Neural cell (in vitro differentiated cells): ENCODE data around the gene SBSN.

ENCODE experiments used
- MXI1 ChIP-seq: fragments of 450-650 bp; conservative IDR thresholded peaks from 2 replicates; pipeline ENCODE4 v1.6.1; 2014; ENCODE audit warnings: antibody characterized with exemption, mild to moderate bottlenecking; ENCODE audit not compliant: poor library complexity, severe bottlenecking
- SMC3 ChIP-seq: fragments of 450-650 bp; conservative IDR thresholded peaks from 2 replicates; pipeline ENCODE4 v1.6.1; 2014; ENCODE audit warnings: antibody characterized with exemption, mild to moderate bottlenecking, moderate library complexity; ENCODE audit not compliant: poor library complexity
- TF ChIP-seq, protein P1 (sequence below): fragments of 450-650 bp; IDR thresholded peaks from 2 replicates; pipeline ENCODE4 v1.5.1; 2014; ENCODE audit warnings: antibody characterized with exemption, mild to moderate bottlenecking, moderate library complexity; ENCODE audit not compliant: poor library complexity, severe bottlenecking

GRCh38 chr19:35502751-35503150, 25.4 kb downstream of the SBSN start:
- TF ChIP-seq, protein P1, sequence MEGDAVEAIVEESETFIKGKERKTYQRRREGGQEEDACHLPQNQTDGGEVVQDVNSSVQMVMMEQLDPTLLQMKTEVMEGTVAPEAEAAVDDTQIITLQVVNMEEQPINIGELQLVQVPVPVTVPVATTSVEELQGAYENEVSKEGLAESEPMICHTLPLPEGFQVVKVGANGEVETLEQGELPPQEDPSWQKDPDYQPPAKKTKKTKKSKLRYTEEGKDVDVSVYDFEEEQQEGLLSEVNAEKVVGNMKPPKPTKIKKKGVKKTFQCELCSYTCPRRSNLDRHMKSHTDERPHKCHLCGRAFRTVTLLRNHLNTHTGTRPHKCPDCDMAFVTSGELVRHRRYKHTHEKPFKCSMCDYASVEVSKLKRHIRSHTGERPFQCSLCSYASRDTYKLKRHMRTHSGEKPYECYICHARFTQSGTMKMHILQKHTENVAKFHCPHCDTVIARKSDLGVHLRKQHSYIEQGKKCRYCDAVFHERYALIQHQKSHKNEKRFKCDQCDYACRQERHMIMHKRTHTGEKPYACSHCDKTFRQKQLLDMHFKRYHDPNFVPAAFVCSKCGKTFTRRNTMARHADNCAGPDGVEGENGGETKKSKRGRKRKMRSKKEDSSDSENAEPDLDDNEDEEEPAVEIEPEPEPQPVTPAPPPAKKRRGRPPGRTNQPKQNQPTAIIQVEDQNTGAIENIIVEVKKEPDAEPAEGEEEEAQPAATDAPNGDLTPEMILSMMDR = no peak
- no peak for TF ChIP-seq MXI1
- no peak for TF ChIP-seq SMC3
